HS-5 (cell line): ENCODE data around the gene CFAP92.
A peak's percentile ranks its signal among the peaks of the same experiment; 100 is the strongest.

Experiments used
- DNase-seq: peaks from one replicate; pipeline ENCODE4 v3.0.0-alpha.2; 2012; ENCODE audit warnings: low read depth

Gene CFAP92

GRCh38 chr3:129004639-129005295 lies 10.9 kb upstream of the CFAP92 start:
- no peak for DNase-seq

GRCh38 chr3:129003578-129004112 lies 9.8 kb upstream of the CFAP92 start:
- DNase-seq = no peak

- no peak for DNase-seq
These were observed 9.0 kb upstream of the CFAP92 start for GRCh38 chr3:129002573-129003569.

DNA sequence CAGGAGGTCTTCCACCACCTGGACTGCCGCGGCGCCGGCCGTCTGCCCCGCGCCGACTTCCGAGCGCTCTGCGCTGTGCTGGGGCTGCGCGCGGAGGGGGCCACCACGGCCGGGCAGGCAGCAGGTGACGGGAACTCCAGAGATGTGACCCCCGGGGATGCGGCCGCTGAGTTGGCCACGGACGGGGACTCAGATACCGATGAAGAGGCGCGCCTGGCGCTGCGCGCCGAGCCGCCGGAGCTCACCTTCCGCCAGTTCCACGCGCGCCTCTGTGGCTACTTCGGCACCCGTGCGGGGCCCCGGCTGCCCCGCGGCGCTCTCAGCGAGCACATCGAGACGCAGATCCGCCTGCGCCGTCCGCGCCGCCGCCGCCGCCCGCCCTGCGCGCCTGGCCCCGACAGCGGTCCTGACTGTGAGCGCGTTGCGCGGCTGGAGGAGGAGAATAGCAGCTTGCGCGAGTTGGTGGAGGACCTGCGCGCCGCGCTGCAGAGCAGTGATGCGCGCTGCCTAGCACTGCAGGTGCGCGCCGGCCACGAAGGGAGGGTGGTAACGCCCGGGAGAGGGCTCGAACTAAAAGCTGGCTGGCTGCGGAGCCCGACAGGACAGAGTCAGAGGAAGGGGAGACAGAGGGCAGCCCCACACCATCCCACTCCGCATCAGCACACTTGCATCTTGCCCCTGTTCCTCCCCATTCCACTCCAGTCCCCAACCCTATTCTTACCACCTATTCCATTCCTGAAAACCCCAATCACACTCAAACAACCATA lies 8.1 kb upstream of the CFAP92 start:
- DNase-seq = no peak

DNA sequence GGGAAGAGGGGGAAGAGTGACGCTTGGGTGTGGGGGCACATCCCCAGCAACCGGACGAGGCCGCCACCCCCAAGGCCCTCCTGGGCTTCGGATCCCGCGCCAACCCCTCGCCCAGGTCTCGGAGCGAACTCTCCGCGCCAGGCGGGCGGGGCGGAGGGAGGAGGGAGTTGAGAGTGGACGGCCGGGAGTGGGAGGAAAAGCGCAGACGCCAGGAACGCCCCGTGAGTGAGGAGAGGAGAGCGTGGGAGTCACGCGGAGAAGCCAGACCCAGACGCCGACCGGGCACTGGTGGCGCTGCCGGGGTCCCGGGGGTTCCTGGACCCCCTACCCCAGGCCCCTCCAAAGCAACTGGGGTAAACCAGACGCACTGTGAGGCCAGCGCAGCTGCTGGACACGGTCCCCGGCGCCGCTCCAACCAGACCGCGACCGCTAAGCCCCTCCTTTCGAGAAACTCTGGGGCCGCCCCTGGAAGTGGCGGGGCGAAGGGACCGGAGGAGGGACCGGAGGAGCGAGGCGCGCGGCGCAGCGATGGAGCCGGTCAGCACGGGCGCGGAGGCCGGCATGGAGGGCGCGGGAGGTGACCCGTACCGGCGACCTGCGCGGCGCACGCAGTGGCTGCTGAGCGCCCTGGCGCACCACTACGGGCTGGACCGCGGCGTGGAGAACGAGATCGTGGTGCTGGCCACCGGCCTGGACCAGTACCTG lies 7.4 kb upstream of the CFAP92 start, which contains the start of gene EFCC1:
Gene EFCC1, plus strand, starts transcription at position 204 of the 705 bp plus-strand sequence. Its CDS starts 325 bp downstream, at position 529.
- no peak for DNase-seq

DNA sequence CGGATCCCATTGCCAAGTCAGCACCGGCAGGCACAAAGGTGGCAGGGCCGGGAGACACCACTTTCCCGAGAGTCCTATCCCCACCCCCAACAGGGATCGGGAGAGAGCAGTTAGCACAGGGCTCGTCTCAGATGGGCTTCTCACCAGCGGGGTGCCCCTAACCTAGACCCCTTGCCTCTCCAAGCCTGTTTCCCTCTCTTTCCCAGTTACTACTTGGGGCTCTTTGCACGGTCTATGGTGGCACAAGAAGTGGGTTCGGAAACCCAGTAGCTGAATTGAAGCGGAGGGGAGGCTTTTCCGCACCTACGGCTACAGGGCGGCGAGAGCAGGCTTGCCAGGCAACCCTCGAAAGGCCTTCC lies 6.8 kb upstream of the CFAP92 start:
- no peak for DNase-seq

- DNase-seq = no peak
These were observed 5.2 kb upstream of the CFAP92 start for GRCh38 chr3:128999102-128999501.

- DNase-seq = no peak
These were observed 4.7 kb upstream of the CFAP92 start for GRCh38 chr3:128998561-128998960.

DNA sequence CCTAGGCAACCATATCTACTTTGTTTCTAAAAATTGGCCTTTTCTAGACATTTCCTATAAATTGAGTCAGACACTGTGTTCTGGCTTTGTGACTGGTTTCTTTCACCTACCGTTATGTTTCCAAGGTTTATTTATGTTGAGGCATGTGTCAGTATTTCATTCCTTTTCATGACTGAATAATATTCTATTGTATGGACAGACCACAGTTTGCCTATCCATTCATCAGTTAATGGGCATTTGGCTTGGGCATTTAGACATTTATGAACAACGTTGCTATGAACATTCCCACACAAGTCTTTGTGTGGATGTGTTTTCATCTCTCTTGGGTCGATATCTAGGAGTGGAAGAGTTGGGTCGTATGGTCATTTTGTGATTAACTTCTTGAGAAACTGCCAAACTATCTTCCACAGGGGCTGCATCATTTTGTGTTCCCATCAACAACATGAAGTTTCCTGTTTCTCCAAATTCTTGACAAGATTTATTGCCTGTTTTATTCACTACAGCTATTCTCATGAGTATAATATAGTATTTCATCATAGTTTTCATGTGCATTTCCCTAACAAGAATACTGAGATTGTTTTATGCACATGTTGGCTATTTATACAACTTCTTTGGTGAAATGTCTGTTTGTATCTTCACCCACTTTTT lies 3.7 kb upstream of the CFAP92 start:
- DNase-seq = no peak

GRCh38 chr3:128996726-128997125 lies 2.9 kb upstream of the CFAP92 start:
- no peak for DNase-seq

DNA sequence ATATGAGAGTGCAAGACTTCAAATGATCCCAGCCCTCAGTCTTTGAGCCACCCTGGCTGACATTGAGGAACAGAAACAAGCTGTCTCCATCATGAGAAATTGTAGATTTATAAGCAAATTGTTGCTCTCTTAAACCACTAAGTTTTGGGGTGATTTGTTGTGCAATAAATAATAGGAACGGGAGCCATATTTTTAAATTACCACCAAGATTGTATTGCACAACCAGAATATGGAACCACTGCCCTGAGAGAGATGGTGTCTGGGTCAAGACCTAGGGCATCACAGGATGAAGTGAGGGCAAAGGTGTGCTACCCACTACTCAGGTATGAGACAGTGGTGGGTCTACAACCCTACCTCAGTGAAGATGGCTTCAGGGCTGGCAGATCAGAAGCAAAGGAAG lies 2.3 kb upstream of the CFAP92 start:
- no peak for DNase-seq

- no peak for DNase-seq
These were observed 1.9 kb upstream of the CFAP92 start for GRCh38 chr3:128995737-128996136.

GRCh38 chr3:128994581-128995546 lies 988 bp upstream of the CFAP92 start:
- no peak for DNase-seq

- peak; percentile 16 for DNase-seq
These were observed 267 bp upstream of the CFAP92 start for GRCh38 chr3:128994173-128994512.

DNA sequence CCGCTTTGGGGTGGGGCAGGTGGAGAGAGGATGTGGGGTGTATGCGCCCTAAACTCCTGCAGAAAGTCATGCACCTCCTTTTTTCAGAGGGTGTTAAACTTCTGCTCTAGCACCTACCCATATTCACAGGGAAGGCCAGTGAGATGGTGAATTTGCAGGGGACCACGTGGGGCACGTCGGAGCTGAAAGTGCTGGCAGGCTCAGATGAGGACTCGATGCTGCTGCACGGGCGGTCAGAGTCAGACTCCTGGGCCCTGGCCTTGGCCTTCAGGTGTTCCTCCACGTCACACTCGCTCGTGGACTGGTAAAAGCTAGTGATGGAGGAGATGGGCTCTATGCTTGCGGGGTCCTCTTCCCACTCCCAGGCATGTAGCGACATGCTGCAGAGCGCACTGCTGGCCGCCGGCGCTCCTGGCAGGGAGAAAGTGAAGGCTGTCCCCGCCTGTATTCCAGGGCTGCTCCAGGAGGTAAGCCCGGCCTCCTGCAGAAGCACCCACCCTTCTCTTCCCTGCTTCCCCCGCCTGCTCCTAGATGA lies 883 bp downstream of the CFAP92 start:
- no peak for DNase-seq

DNA sequence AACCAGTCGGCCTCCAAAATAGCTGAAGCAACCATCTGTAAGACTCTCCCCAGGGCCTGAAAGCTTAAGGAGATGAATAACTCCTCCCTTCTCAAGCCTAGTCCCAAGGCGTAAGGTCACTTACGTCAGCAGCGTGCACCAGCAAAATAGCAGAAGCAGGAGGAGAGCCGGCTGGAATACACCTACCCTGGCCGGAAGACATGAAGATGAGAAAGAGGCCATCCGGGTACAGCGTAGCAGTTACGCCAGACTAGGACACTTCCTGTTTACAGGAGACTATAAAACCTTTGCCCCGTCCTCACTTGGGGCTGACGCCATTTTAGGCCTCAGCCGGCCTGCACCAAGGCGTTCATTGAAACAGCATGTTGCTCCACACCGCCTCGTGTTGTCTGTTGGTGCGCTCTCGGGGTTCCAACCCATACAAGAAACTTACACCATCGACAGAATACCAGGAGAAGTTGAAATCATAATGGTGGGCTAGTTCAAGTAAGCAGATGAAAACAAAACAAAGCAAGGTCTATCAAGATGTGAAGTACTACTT lies 2.5 kb downstream of the CFAP92 start:
- no peak for DNase-seq

DNA sequence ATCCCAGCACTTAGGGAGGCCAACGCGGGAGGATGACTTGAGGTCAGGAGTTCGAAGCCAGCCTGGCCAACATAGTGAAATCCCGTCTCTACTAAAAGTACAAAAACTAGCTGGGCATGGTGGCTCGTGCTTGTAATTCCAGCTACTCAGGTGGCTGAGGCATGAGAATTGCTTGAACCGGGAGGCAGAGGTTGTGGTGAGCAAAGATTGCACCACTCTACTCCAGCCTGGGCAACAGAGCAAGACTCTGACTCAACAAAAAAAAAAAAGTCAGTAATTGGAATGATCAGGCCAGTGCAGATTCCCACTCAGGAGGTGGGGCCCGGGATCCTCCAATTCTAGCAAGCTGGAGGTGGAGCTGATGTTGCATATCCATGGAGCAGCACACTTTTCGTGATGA lies 5.6 kb downstream of the CFAP92 start:
- DNase-seq = no peak

DNA sequence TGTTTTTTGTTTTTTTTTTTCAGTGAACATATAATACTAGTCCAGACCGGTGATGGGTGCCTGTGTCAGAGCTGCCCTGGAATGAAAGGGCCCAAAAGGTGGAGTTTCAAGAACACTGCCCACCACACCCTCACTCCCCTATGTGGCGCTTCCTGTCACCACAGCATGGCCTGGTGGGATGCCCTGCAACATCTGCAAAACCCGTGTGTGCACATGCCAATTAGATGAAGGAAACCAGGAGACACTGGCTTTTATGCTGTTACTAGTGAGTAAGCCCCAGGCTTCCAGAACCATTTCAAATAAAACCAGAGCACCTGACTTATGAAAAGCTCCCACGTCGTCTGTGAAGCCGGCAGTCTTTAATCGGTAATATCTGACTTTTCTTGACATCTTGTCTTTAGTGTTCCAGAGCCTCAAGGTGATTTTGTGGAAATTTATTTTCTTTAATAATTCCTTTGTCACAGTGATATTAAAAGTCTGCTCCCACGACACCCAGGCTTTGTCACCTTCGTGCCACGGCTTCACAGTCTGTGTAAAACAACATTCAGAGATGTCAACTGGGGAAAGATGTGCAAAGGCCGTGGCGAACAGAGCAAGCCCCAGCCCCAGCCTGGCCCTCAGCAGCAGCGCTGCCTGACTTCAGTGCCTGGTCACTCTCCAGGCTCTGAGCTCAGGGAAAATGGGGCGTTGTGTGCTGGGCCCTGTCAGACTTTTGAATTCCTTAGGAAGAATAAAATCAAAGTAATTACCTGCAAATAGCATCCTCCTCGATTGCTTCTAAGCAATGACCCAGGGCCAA lies 6.4 kb downstream of the CFAP92 start:
- DNase-seq = no peak

GRCh38 chr3:128984596-128984995 lies 9.3 kb downstream of the CFAP92 start:
- no peak for DNase-seq
